HepG2 (cell line): Measurements from ENCODE around the gene OSBPL5. TPM values are rescaled to one million over a fixed set of nuclear protein-coding genes. Genes with fewer than 3 reads are reported as not detected.

Experiments used
- ATAC-seq: fragments of 200-7000 bp; cut with Tn5 transposase; 3 replicates; pipeline ENCODE4 v1.9.1; 2020; ENCODE audit warnings: mild to moderate bottlenecking, moderate library complexity
- BruUV-seq: library from RNA; stranded (reverse); fragments of 400-500 nt; replicated peaks from 2 replicates; lab custom pipeline; 2021; lab: Mats Ljungman, UMichigan
- CTCF ChIA-PET: fragments of 300-600 bp; formaldehyde crosslinking; extraction: SDS; loops from one replicate; lab custom pipeline; 2021; ENCODE audit warnings: low total read pairs, inconsistent platforms, low intra/inter-chr PET ratio; lab: Yijun Ruan, JAX
- POLR2A ChIA-PET: fragments of 350-600 bp; sonication (Branson Sonifier 250); formaldehyde crosslinking; loops from one replicate; lab custom pipeline; 2020; ENCODE audit warnings: antibody characterized with exemption, inconsistent platforms; lab: Yijun Ruan, JAX
- DNase-seq: peaks from one replicate; pipeline ENCODE4 v3.0.0-alpha.2; 2015; ENCODE audit warnings: low spot score
- FAIRE-seq: peaks from 3 replicates; lab custom pipeline; 2011; peaks lifted over from hg19 to GRCh38; lab: Jason Lieb, UNC
- H2AFZ ChIP-seq: one replicate; pipeline ENCODE4 v1.6.1; 2011; ENCODE audit warnings: low read length, inconsistent platforms
- H3K27ac ChIP-seq: fragments of 300-600 bp; 3 replicates; pipeline ENCODE4 v1.8.0; 2011; ENCODE audit warnings: mixed run types, mild to moderate bottlenecking, mixed read lengths, low read length, inconsistent platforms; ENCODE audit not compliant: insufficient read depth; ENCODE audit errors: extremely low read length
- H3K27me3 ChIP-seq, 2 experiments: fragments of 200-600 bp in 1 of 2; 2 replicates in 1 of 2; 3 replicates in 1 of 2; pipeline versions ENCODE4 v1.6.0 to v1.8.0; 2011; ENCODE audit warnings: low read length in 2 of 2, mild to moderate bottlenecking in 2 of 2, moderate library complexity in 2 of 2, inconsistent platforms in 1 of 2; ENCODE audit not compliant: insufficient read depth in 2 of 2, control insufficient read depth in 1 of 2
- H3K36me3 ChIP-seq, 2 experiments: fragments of 200-600 bp in 1 of 2; replicated peaks in 1 of 2; 2 replicates in 1 of 2; 3 replicates in 1 of 2; pipeline versions ENCODE4 v1.5.1 to v1.8.0; 2011; ENCODE audit warnings: low read length in 2 of 2, inconsistent platforms in 1 of 2; ENCODE audit not compliant: insufficient read depth in 2 of 2, control insufficient read depth in 1 of 2
- H3K4me1 ChIP-seq: 2 replicates; pipeline ENCODE4 v1.5.1; 2012; ENCODE audit warnings: low read length, inconsistent platforms; ENCODE audit not compliant: insufficient read depth
- H3K4me2 ChIP-seq: 2 replicates; pipeline ENCODE4 v1.6.0; 2011; ENCODE audit warnings: low read depth, low read length, inconsistent platforms
- H3K4me3 ChIP-seq, 3 experiments: fragments of 200-600 bp in 1 of 3; sonication (generic), shearing (Covaris generic) in 1 of 3; replicated peaks in 1 of 3; 2 replicates each; pipeline ENCODE4 v1.5.1; 2011 to 2016; ENCODE audit warnings: low read length in 3 of 3, inconsistent platforms in 2 of 3, low read depth in 2 of 3, mild to moderate bottlenecking in 2 of 3, control low read depth in 1 of 3, mixed read lengths in 1 of 3; ENCODE audit not compliant: insufficient read depth in 1 of 3
- H3K79me2 ChIP-seq: one replicate; pipeline ENCODE4 v1.6.1; 2011; ENCODE audit warnings: low read length, inconsistent platforms; ENCODE audit not compliant: insufficient read depth
- H3K9ac ChIP-seq: 2 replicates; pipeline ENCODE4 v1.6.0; 2011; ENCODE audit warnings: mild to moderate bottlenecking, low read depth, low read length, inconsistent platforms; ENCODE audit not compliant: insufficient read depth
- H3K9me3 ChIP-seq: 2 replicates; pipeline ENCODE4 v1.5.1; 2012; ENCODE audit warnings: mild to moderate bottlenecking, low read length
- H4K20me1 ChIP-seq: 2 replicates; pipeline ENCODE4 v1.6.0; 2011; ENCODE audit warnings: inconsistent platforms, mild to moderate bottlenecking, low read length, moderate library complexity; ENCODE audit not compliant: insufficient read depth
- BORCS8-MEF2B ChIP-seq: sonication (generic); formaldehyde crosslinking; IDR thresholded peaks from 2 replicates; pipeline ENCODE4 v1.8.0; 2022; ENCODE audit warnings: mild to moderate bottlenecking, missing genetic modification reagents
- CAMTA2 ChIP-seq: sonication (generic); formaldehyde crosslinking; IDR thresholded peaks from 2 replicates; pipeline ENCODE4 v1.4.0; 2020; ENCODE audit warnings: mild to moderate bottlenecking, missing genetic modification reagents, borderline replicate concordance
- GMEB1 ChIP-seq: sonication (generic); formaldehyde crosslinking; IDR thresholded peaks from 2 replicates; pipeline ENCODE4 v1.5.1; 2020; ENCODE audit warnings: missing genetic modification reagents, mild to moderate bottlenecking, borderline replicate concordance
- POLR2AphosphoS2 ChIP-seq: IDR thresholded peaks from 2 replicates; pipeline ENCODE4 v1.6.1; 2011; ENCODE audit warnings: low read depth, low read length, improper control_type of control experiment
- STAT5B ChIP-seq: sonication (generic); formaldehyde crosslinking; IDR thresholded peaks from 2 replicates; pipeline ENCODE4 v1.4.0; 2020; ENCODE audit warnings: missing genetic modification reagents
- ZBTB25 ChIP-seq: IDR thresholded peaks from 2 replicates; pipeline ENCODE4 v1.6.1; 2018; ENCODE audit warnings: missing genetic modification reagents
- ZNF18 ChIP-seq: sonication (generic); formaldehyde crosslinking; IDR thresholded peaks from 2 replicates; pipeline ENCODE4 v1.8.0; 2022; ENCODE audit warnings: mild to moderate bottlenecking, missing genetic modification reagents; ENCODE audit not compliant: insufficient replicate concordance
- ZNF639 ChIP-seq: conservative IDR thresholded peaks from 2 replicates; pipeline ENCODE4 v1.6.1; 2018; ENCODE audit warnings: missing genetic modification reagents
- ZNF687 ChIP-seq: sonication (generic); formaldehyde crosslinking; IDR thresholded peaks from 2 replicates; pipeline ENCODE4 v1.5.1; 2020; ENCODE audit warnings: mild to moderate bottlenecking, missing genetic modification reagents, moderate library complexity
- WGBS: methylation state at CpG from one replicate; pipeline ENCODE4 v1.1.6; 2017; ENCODE audit warnings: low lambda C conversion rate; 5-methylcytosine and 5-hydroxymethylcytosine counted together
- in situ Hi-C: cut with HindIII; loops from 2 replicates; pipeline ENCODE4 v1.10.0; 2017; ENCODE audit warnings: low pct_unique_long_range_greater_than_20kb; ENCODE audit not compliant: extremely low pct_ligation_motif_present
- intact Hi-C: fragments of 100-400 bp; cut with micrococcal nuclease; formaldehyde crosslinking; loops from one replicate; pipeline ENCODE4 v1.10.0; 2022; ENCODE audit not compliant: unreplicated experiment
- polyA plus RNA-seq, 8 experiments: library from polyadenylated mRNA; depleted of rRNA in 3 of 8; stranded (reverse) in 7 of 8; unstranded in 1 of 8; fragments of >200 nt; fragmentation: Illumina TruSeq in 4 of 8; extraction: Trizol in 4 of 8; gene quantifications; 2 replicates each; pipeline versions ENCODE4 v1.2.1 to v1.2.3, GENCODE V29; 2011 to 2016; ENCODE audit warnings: low read depth in 4 of 8, missing spikeins in 1 of 8, mixed read lengths in 1 of 8; ENCODE audit not compliant: insufficient read depth in 1 of 8
- total RNA-seq, 5 experiments: library from RNA; depleted of rRNA; stranded (reverse); fragments of >200 nt; fragmentation: Illumina TruSeq; extraction: Trizol; gene quantifications; 2 replicates each; pipeline ENCODE4 v1.2.3, GENCODE V29; 2016; ENCODE audit warnings: low read depth in 1 of 5

The OSBPL5 gene
- total and polyA plus RNA-seq, 2 of the 13 experiments (the other 11 are each of a cell fraction or from before 2014, with no cell fraction given): not detected

- TF ChIP-seq GMEB1: no peak
- TF ChIP-seq, all 625 proteins: peak for 0
Measured at GRCh38 chr11:3193373-3194015, 28.4 kb upstream of the OSBPL5 start (continued).

- H3K27me3 ChIP-seq: peaks cover 18 to 78% of the 10 kb centered on the region in 2 experiments
- ATAC-seq (no peak), DNase-seq (no peak), FAIRE-seq (no peak)
- no peaks in the 10 kb centered on the region for H3K79me2 ChIP-seq
- H3K4me1 ChIP-seq: no peaks in the 10 kb centered on the region
- in situ Hi-C loops (no loop called here), intact Hi-C loops (no loop called here)
- no peak overlapping the region for H2AFZ ChIP-seq
- no peak overlapping the region for H3K4me2 ChIP-seq
- H3K9ac ChIP-seq: no peak overlapping the region
- CTCF ChIA-PET: no interaction called here
- no peaks in the 10 kb centered on the region for H3K9me3 ChIP-seq
- POLR2A ChIA-PET: no interaction called here
- no peaks in the 10 kb centered on the region for H3K36me3 ChIP-seq
- 0 out of 2 replicates have a peak, but pooled peaks cover 3% of the 10 kb centered on the region for H4K20me1 ChIP-seq
- WGBS: 23% methylated on average over 11 of the region's 14 CpGs
- H3K27ac ChIP-seq: no peak overlapping the region
- BruUV-seq: no TSS peak
- H3K4me3 ChIP-seq: no peak overlapping the region
- no peak for TF ChIP-seq POLR2AphosphoS2
- no peak for TF ChIP-seq ZNF639
- TF ChIP-seq CAMTA2 (CRISPR knock-in tag): no peak
- no peak for TF ChIP-seq ZBTB25
- TF ChIP-seq STAT5B (CRISPR knock-in tag): no peak
- TF ChIP-seq ZNF18 (CRISPR knock-in tag): no peak
- TF ChIP-seq BORCS8-MEF2B (CRISPR knock-in tag): no peak
- no peak for TF ChIP-seq ZNF687 (CRISPR knock-in tag)
Measured at GRCh38 chr11:3192511-3193372, 27.6 kb upstream of the OSBPL5 start.
